LNCaP clone FGC (cell line): Measurements from ENCODE around the gene AVEN.

Experiments used
- DNase-seq: peaks from one replicate; pipeline ENCODE4 v3.0.0-alpha.2; 2011; ENCODE audit warnings: low read depth
- H3K4me3 ChIP-seq: 2 replicates; pipeline ENCODE4 v1.5.1; 2011; ENCODE audit warnings: mild to moderate bottlenecking, low read depth, low read length, control low read depth
- CTCF ChIP-seq: IDR thresholded peaks from 2 replicates; pipeline ENCODE4 v1.5.1; 2012; ENCODE audit warnings: mild to moderate bottlenecking; ENCODE audit not compliant: control insufficient read depth, insufficient read depth; ENCODE audit errors: extremely low read depth

Gene AVEN

GRCh38 chr15:33971811-33972210 is 67.2 kb downstream of the AVEN start:
- no peak for DNase-seq

GRCh38 chr15:33968821-33969220 is 70.2 kb downstream of the AVEN start:
- no peak for DNase-seq
- H3K4me3 ChIP-seq: no peak overlapping the region

More at GRCh38 chr15:33971811-33972210, 67.2 kb downstream of the AVEN start:
- no peak for TF ChIP-seq CTCF
- no peak overlapping the region for H3K4me3 ChIP-seq

GRCh38 chr15:33968224-33968623 is 70.8 kb downstream of the AVEN start, which contains the start of gene CHRM5:
Gene CHRM5 (plus strand): TSS chr15:33968497. CDS start chr15:34062718, 94,221 bp downstream.
- TF ChIP-seq CTCF: no peak
- peak; percentile 52 for DNase-seq

More at GRCh38 chr15:33968821-33969220, 70.2 kb downstream of the AVEN start:
- TF ChIP-seq CTCF: no peak

GRCh38 chr15:33964665-33965040 is 74.4 kb downstream of the AVEN start:
- DNase-seq: no peak
- no peak overlapping the region for H3K4me3 ChIP-seq
- TF ChIP-seq CTCF: no peak

More at GRCh38 chr15:33968224-33968623, 70.8 kb downstream of the AVEN start, which contains the start of gene CHRM5:
- H3K4me3 ChIP-seq: no peak within 1 kb of the TSS

GRCh38 chr15:33963831-33964664 is 75.0 kb downstream of the AVEN start:
- no peak for DNase-seq
- no peak overlapping the region for H3K4me3 ChIP-seq
- TF ChIP-seq CTCF: peak; percentile 71

- no peak overlapping the region for H3K4me3 ChIP-seq
- no peak for DNase-seq
- TF ChIP-seq CTCF: no peak
These were observed 78.5 kb downstream of the AVEN start for GRCh38 chr15:33960549-33960935.
